Adrenal gland (tissue), 5 donors: ENCODE results near the gene CREB5.

Experiments used
- CTCF ChIP-seq, 6 experiments: fragments of 450-650 bp in 4 of 6; fragments of 200-600 bp in 2 of 6; sonication (generic) in 1 of 6; IDR thresholded peaks; 1 replicate in 5 of 6; 2 replicates in 1 of 6; pipeline versions ENCODE4 v1.5.1 to v1.8.0; 2016 to 2021; ENCODE audit warnings: antibody characterized with exemption in 6 of 6, mild to moderate bottlenecking in 2 of 6, moderate library complexity in 1 of 6
- POLR2A ChIP-seq, 2 donors: fragments of 450-650 bp; IDR thresholded peaks; one replicate each; pipeline ENCODE4 v1.6.1; 2017; ENCODE audit warnings: antibody characterized with exemption in 2 of 2, mild to moderate bottlenecking in 2 of 2, moderate library complexity in 1 of 2
- donor health status: DM: no; HTN: no; CAD: no.

- no peak for TF ChIP-seq CTCF (IDR thresholded peaks at IDR 0.05)
- TF ChIP-seq POLR2A (IDR thresholded peaks at IDR 0.05) = no peak
Observed at GRCh38 chr7:28745351-28745750, 333.0 kb downstream of the CREB5 start.
